SK-N-SH (cell line): ENCODE results near the gene ZNF765. TPM values are rescaled to one million over a fixed set of nuclear protein-coding genes. Genes with fewer than 3 reads are reported as not detected.

Experiments
- CTCF ChIA-PET: fragments of 300-600, 350-600 bp; formaldehyde crosslinking; extraction: SDS; loops from one replicate; lab custom pipeline; 2021; lab: Yijun Ruan, JAX
- POLR2A ChIA-PET: fragments of 350-600 bp; sonication (Branson Sonifier 250); formaldehyde crosslinking; extraction: SDS; loops from one replicate; lab custom pipeline; 2020; ENCODE audit warnings: antibody characterized with exemption, inconsistent platforms; lab: Yijun Ruan, JAX
- DNase-seq: peaks from one replicate; pipeline ENCODE4 v3.0.0; 2012
- H2AFZ ChIP-seq: fragments of 200-600 bp; sonication (generic); 2 replicates; pipeline ENCODE4 v1.8.1; 2016; ENCODE audit warnings: antibody characterized with exemption, mild to moderate bottlenecking, low read depth
- H3F3A ChIP-seq: fragments of 200-600 bp; sonication (generic); replicated peaks from 2 replicates; pipeline ENCODE3; 2016; ENCODE audit warnings: antibody characterized with exemption, mild to moderate bottlenecking; ENCODE audit not compliant: insufficient read depth
- H3K27ac ChIP-seq, 2 experiments: fragments of 200-500 bp in 1 of 2; fragments of 200-600 bp in 1 of 2; sonication (Bioruptor generic) in 1 of 2; sonication (generic), shearing (Covaris generic) in 1 of 2; 2 replicates each; pipeline versions ENCODE4 v1.5.1 to v1.6.1; 2014 to 2016; ENCODE audit warnings: low read depth in 2 of 2, inconsistent platforms in 1 of 2, low read length in 1 of 2, mild to moderate bottlenecking in 1 of 2, mixed read lengths in 1 of 2
- H3K27me3 ChIP-seq: fragments of 200-600 bp; sonication (generic), shearing (Covaris generic); 2 replicates; pipeline ENCODE4 v1.6.1; 2016; ENCODE audit warnings: mixed run types; ENCODE audit not compliant: insufficient read depth
- H3K36me3 ChIP-seq, 2 experiments: fragments of 200-500 bp in 1 of 2; fragments of 200-600 bp in 1 of 2; sonication (Bioruptor generic) in 1 of 2; sonication (generic) in 1 of 2; replicated peaks in 1 of 2; 2 replicates each; pipeline versions ENCODE3 to v1.5.1; 2014 to 2016; ENCODE audit warnings: low read length in 1 of 2, mild to moderate bottlenecking in 1 of 2; ENCODE audit not compliant: insufficient read depth in 2 of 2, control insufficient read depth in 1 of 2
- H3K4me1 ChIP-seq, 2 experiments: fragments of 200-500 bp in 1 of 2; fragments of 200-600 bp in 1 of 2; sonication (Bioruptor generic) in 1 of 2; sonication (generic), shearing (Covaris generic) in 1 of 2; 2 replicates each; pipeline versions ENCODE4 v1.5.1 to v1.6.1; 2014 to 2016; ENCODE audit warnings: low read depth in 1 of 2, low read length in 1 of 2, mixed run types in 1 of 2; ENCODE audit not compliant: insufficient read depth in 2 of 2, control insufficient read depth in 1 of 2
- H3K4me2 ChIP-seq: fragments of 200-600 bp; sonication (generic), shearing (Covaris generic); 2 replicates; pipeline ENCODE4 v1.6.1; 2017; ENCODE audit warnings: mixed run types
- H3K4me3 ChIP-seq, 2 experiments: fragments of 200-500 bp in 1 of 2; fragments of 200-600 bp in 1 of 2; sonication (Bioruptor generic) in 1 of 2; sonication (generic), shearing (Covaris generic) in 1 of 2; 2 replicates each; pipeline versions ENCODE4 v1.5.1 to v1.8.1; 2014 to 2016; ENCODE audit warnings: low read depth in 2 of 2, inconsistent platforms in 1 of 2, low read length in 1 of 2, mild to moderate bottlenecking in 1 of 2, mixed read lengths in 1 of 2, moderate library complexity in 1 of 2
- H3K79me2 ChIP-seq: fragments of 200-600 bp; sonication (generic); 2 replicates; pipeline ENCODE4 v1.8.1; 2017; ENCODE audit warnings: mild to moderate bottlenecking; ENCODE audit not compliant: insufficient read depth
- H3K9ac ChIP-seq: fragments of 200-600 bp; sonication (generic); 2 replicates; pipeline ENCODE4 v1.6.1; 2017; ENCODE audit warnings: mixed run types
- H3K9me2 ChIP-seq: fragments of 200-600 bp; sonication (generic); 2 replicates; pipeline ENCODE4 v1.6.1; 2017; ENCODE audit warnings: mixed run types
- H3K9me3 ChIP-seq: fragments of 200-600 bp; sonication (generic); 2 replicates; pipeline ENCODE4 v1.6.1; 2017; ENCODE audit warnings: mixed run types, mild to moderate bottlenecking, moderate library complexity
- H4K20me1 ChIP-seq: fragments of 200-600 bp; sonication (generic); 2 replicates; pipeline ENCODE4 v1.6.1; 2017; ENCODE audit warnings: mild to moderate bottlenecking, mixed run types; ENCODE audit not compliant: insufficient read depth
- ELF1 ChIP-seq: IDR thresholded peaks from 2 replicates; pipeline ENCODE4 v1.4.0; 2012
- FOXJ3 ChIP-seq: sonication (generic); formaldehyde crosslinking; IDR thresholded peaks from 2 replicates; pipeline ENCODE4 v1.5.1; 2020; ENCODE audit warnings: mild to moderate bottlenecking, missing genetic modification reagents
- IRF3 ChIP-seq: fragments of 150-350 bp; IDR thresholded peaks from 2 replicates; pipeline ENCODE4 v1.6.1; 2016; ENCODE audit warnings: mild to moderate bottlenecking, low read depth, low read length
- JUND ChIP-seq: IDR thresholded peaks from 2 replicates; pipeline ENCODE4 v1.4.0; 2012
- NRF1 ChIP-seq: IDR thresholded peaks from 2 replicates; pipeline ENCODE4 v1.6.1; 2012; ENCODE audit warnings: low read depth, mild to moderate bottlenecking, low read length
- POLR2AphosphoS5 ChIP-seq: IDR thresholded peaks from 2 replicates; pipeline ENCODE4 v1.6.1; 2012; ENCODE audit warnings: low read depth, low read length
- RAD21 ChIP-seq: IDR thresholded peaks from 2 replicates; pipeline ENCODE4 v1.6.1; 2012; ENCODE audit warnings: mild to moderate bottlenecking, low read length
- RCOR1 ChIP-seq: fragments of 150-350 bp; IDR thresholded peaks from 2 replicates; pipeline ENCODE4 v1.6.1; 2017; ENCODE audit warnings: antibody characterized with exemption, low read length
- RXRA ChIP-seq: IDR thresholded peaks from 2 replicates; pipeline ENCODE4 v1.4.0; 2012; ENCODE audit warnings: low read depth, mild to moderate bottlenecking, borderline replicate concordance
- SMC3 ChIP-seq: IDR thresholded peaks from 2 replicates; pipeline ENCODE4 v1.6.1; 2012; ENCODE audit warnings: low read depth, low read length, improper control_type of control experiment
- TAF1 ChIP-seq: IDR thresholded peaks from 2 replicates; pipeline ENCODE4 v1.6.1; 2012; ENCODE audit warnings: low read depth, mild to moderate bottlenecking, low read length, moderate library complexity, borderline replicate concordance
- USF2 ChIP-seq: fragments of 150-350 bp; IDR thresholded peaks from 2 replicates; pipeline ENCODE4 v1.6.1; 2017; ENCODE audit warnings: antibody characterized with exemption, low read length, low read depth, borderline replicate concordance
- WGBS: methylation state at CpG from one replicate; pipeline ENCODE4 v1.1.6; 2017; ENCODE audit warnings: low lambda C conversion rate; 5-methylcytosine and 5-hydroxymethylcytosine counted together
- polyA plus RNA-seq, 3 experiments: library from polyadenylated mRNA; depleted of rRNA; stranded (reverse); fragments of >200 nt; gene quantifications; 2 replicates each; pipeline ENCODE4 v1.2.3, GENCODE V29; 2012
- TF ChIP-seq, protein P1 (sequence below): fragments of 200-600 bp; sonication (generic); IDR thresholded peaks from 2 replicates; pipeline ENCODE4 v1.6.1; 2017; ENCODE audit warnings: antibody characterized with exemption, mild to moderate bottlenecking, moderate library complexity
- TF ChIP-seq, protein P2 (sequence below): IDR thresholded peaks from 2 replicates; pipeline ENCODE4 v1.6.1; 2012; ENCODE audit warnings: mild to moderate bottlenecking, low read depth, low read length, moderate library complexity

ZNF765 gene
- polyA plus RNA-seq, 1 of the 3 experiments (the other 2 are of a cell fraction), result 2.3 TPM

- Histone ChIP-seq H3K27me3 (no peaks in the 10 kb centered on the region), H3F3A (no peaks in the 10 kb centered on the region), H3K27ac (no peak overlapping the region), H3K4me1 (no peaks in the 10 kb centered on the region), H3K79me2 (no peaks in the 10 kb centered on the region), H4K20me1 (no peaks in the 10 kb centered on the region), H3K4me3 (no peak overlapping the region), H2AFZ (no peak overlapping the region), H3K9ac (no peak overlapping the region), H3K36me3 (peaks cover 0 to 5% of the 10 kb centered on the region in 2 experiments), H3K9me3 (no peaks in the 10 kb centered on the region), H3K4me2 (no peak overlapping the region), H3K9me2 (no peaks in the 10 kb centered on the region)
- DNase-seq, result peak; percentile 76
- 27% methylated on average over 9 of the region's 9 CpGs for WGBS
- CTCF ChIA-PET, result interaction anchor here (0.6 to 1.9 kb wide), 41 partner anchors 9 to 1549 kb away, joined by 3 to 18 read pairs (median 4); partner anchors contain the start of gene ZNF765
- TF ChIP-seq SMC3 (peak; percentile 64), JUND (no peak), RAD21 (peak; percentile 78), IRF3 (no peak)
- TF ChIP-seq, protein P1, sequence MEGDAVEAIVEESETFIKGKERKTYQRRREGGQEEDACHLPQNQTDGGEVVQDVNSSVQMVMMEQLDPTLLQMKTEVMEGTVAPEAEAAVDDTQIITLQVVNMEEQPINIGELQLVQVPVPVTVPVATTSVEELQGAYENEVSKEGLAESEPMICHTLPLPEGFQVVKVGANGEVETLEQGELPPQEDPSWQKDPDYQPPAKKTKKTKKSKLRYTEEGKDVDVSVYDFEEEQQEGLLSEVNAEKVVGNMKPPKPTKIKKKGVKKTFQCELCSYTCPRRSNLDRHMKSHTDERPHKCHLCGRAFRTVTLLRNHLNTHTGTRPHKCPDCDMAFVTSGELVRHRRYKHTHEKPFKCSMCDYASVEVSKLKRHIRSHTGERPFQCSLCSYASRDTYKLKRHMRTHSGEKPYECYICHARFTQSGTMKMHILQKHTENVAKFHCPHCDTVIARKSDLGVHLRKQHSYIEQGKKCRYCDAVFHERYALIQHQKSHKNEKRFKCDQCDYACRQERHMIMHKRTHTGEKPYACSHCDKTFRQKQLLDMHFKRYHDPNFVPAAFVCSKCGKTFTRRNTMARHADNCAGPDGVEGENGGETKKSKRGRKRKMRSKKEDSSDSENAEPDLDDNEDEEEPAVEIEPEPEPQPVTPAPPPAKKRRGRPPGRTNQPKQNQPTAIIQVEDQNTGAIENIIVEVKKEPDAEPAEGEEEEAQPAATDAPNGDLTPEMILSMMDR, result peak; percentile 63
- POLR2A ChIA-PET, result interaction anchor here (0.7 kb wide), 1 partner anchor 12 kb away, joined by 5 read pairs; no protein-coding TSS in a partner anchor
These were observed 30.1 kb downstream of the ZNF765 start for GRCh38 chr19:53424968-53425597.

DNA sequence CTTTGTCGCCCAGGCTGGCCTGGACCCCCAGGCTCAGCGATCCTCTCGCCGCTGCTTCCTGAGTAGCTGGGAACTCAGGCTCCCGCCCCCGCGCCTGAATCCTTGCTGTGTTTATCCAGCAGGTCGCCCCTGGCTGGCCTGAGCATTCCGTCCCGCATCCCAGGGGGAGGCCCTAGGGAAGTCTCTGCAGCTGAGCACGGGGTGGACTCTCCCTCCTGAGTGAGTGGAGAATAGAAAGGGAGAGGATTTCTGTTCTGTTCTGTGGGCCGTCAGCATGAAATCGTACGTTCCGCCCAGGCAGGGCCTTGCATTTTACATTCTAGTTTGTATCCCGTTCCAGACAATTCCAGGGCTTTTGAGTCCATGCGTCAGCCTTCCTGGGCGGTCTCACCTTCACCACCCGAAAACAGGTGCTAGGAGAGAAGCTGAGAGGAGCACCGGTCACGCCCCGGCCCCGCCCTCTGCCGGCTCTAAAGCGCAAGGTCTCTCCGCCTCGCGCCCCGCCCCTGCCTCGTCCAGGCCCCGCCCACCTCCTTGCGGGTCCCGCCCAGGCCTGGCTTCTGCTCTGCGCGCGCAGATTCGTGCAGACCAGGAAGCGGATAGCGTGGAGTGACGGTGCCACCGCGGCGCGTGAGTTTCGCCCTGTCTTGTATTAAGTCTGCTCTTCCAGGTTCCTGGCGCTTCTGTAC lies 36.6 kb downstream of the ZNF765 start, which contains the start of gene ZNF761:
ZNF761 (plus strand) TSS at position 586 of the 689 bp plus-strand sequence. CDS start 15,285 bp downstream, outside the sequence.
- peak within 1 kb of the TSS; percentile 82 to 94 for H3K4me3 ChIP-seq
- peak within 1 kb of the TSS; percentile 95 for H2AFZ ChIP-seq
- peaks cover 12 to 37% of the 10 kb centered on the region in 2 experiments for H3K36me3 ChIP-seq
- POLR2A ChIA-PET, result no interaction called here
- peaks cover 0 to 3% of the 10 kb centered on the region in 2 experiments; a peak in 1 of 4 replicates for H3K4me1 ChIP-seq
- H3K27me3 ChIP-seq, result no peaks in the 10 kb centered on the region
- peak; percentile 94 for DNase-seq
- H3K9me3 ChIP-seq, result no peaks in the 10 kb centered on the region
- CTCF ChIA-PET, result interaction anchor here (0.7 to 1.3 kb wide), 4 partner anchors 80 to 1609 kb away, joined by 3 to 6 read pairs (median 3); no protein-coding TSS in a partner anchor
- H3K79me2 ChIP-seq, result peaks cover 17% of the 10 kb centered on the region
- no peaks in the 10 kb centered on the region for H4K20me1 ChIP-seq
- H3K4me2 ChIP-seq, result peak within 1 kb of the TSS; percentile 91
- H3K27ac ChIP-seq, result peak within 1 kb of the TSS; percentile 17 to 42; a peak in 2 of 4 replicates
- H3K9ac ChIP-seq, result peak within 1 kb of the TSS; percentile 85
- H3K9me2 ChIP-seq, result no peaks in the 10 kb centered on the region
- 18% methylated on average over 26 of the region's 46 CpGs for WGBS
- no peaks in the 10 kb centered on the region for H3F3A ChIP-seq
- TF ChIP-seq RCOR1 (no peak), USF2 (no peak), RAD21 (no peak), TAF1 (peak; percentile 56), ELF1 (peak; percentile 90), RXRA (no peak), FOXJ3 (CRISPR knock-in tag) (no peak), POLR2AphosphoS5 (peak; percentile 89), NRF1 (peak; percentile 74)
- TF ChIP-seq, protein P1, result peak; percentile 38; the same call in 1 of the 2 replicates
- TF ChIP-seq, protein P2, sequence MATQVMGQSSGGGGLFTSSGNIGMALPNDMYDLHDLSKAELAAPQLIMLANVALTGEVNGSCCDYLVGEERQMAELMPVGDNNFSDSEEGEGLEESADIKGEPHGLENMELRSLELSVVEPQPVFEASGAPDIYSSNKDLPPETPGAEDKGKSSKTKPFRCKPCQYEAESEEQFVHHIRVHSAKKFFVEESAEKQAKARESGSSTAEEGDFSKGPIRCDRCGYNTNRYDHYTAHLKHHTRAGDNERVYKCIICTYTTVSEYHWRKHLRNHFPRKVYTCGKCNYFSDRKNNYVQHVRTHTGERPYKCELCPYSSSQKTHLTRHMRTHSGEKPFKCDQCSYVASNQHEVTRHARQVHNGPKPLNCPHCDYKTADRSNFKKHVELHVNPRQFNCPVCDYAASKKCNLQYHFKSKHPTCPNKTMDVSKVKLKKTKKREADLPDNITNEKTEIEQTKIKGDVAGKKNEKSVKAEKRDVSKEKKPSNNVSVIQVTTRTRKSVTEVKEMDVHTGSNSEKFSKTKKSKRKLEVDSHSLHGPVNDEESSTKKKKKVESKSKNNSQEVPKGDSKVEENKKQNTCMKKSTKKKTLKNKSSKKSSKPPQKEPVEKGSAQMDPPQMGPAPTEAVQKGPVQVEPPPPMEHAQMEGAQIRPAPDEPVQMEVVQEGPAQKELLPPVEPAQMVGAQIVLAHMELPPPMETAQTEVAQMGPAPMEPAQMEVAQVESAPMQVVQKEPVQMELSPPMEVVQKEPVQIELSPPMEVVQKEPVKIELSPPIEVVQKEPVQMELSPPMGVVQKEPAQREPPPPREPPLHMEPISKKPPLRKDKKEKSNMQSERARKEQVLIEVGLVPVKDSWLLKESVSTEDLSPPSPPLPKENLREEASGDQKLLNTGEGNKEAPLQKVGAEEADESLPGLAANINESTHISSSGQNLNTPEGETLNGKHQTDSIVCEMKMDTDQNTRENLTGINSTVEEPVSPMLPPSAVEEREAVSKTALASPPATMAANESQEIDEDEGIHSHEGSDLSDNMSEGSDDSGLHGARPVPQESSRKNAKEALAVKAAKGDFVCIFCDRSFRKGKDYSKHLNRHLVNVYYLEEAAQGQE, result no peak
